Astrocyte (in vitro differentiated cells and primary cell): ENCODE data around the gene FAS. TPM values are rescaled to one million over a fixed set of nuclear protein-coding genes. Genes with fewer than 3 reads are reported as not detected.
A peak's percentile ranks its signal among the peaks of the same experiment; 100 is the strongest.

ENCODE experiments used
- DNase-seq: peaks from one replicate; pipeline ENCODE4 v3.0.0-alpha.2; 2010; ENCODE audit warnings: low read depth
- FAIRE-seq: peaks from 2 replicates; lab custom pipeline; 2011; peaks lifted over from hg19 to GRCh38; lab: Jason Lieb, UNC
- H2AFZ ChIP-seq: 2 replicates; pipeline ENCODE4 v1.6.0; 2012; ENCODE audit warnings: low read depth, low read length, inconsistent platforms
- H3K27ac ChIP-seq: 2 replicates; pipeline ENCODE4 v1.5.1; 2011; ENCODE audit warnings: low read depth, low read length, inconsistent platforms
- H3K27me3 ChIP-seq: 2 replicates; pipeline ENCODE4 v1.6.0; 2011; ENCODE audit warnings: low read length, inconsistent platforms; ENCODE audit not compliant: insufficient read depth
- H3K36me3 ChIP-seq: 2 replicates; pipeline ENCODE4 v1.5.1; 2011; ENCODE audit warnings: low read length, inconsistent platforms; ENCODE audit not compliant: insufficient read depth
- H3K4me1 ChIP-seq: 2 replicates; pipeline ENCODE4 v1.5.1; 2011; ENCODE audit warnings: low read length, inconsistent platforms; ENCODE audit not compliant: insufficient read depth
- H3K4me2 ChIP-seq: 2 replicates; pipeline ENCODE4 v1.6.0; 2012; ENCODE audit warnings: low read length, inconsistent platforms
- H3K4me3 ChIP-seq: 2 replicates; pipeline ENCODE4 v1.5.1; 2011; ENCODE audit warnings: low read depth, mild to moderate bottlenecking, low read length, inconsistent platforms; ENCODE audit not compliant: insufficient read depth
- H3K79me2 ChIP-seq: 2 replicates; pipeline ENCODE4 v1.6.0; 2012; ENCODE audit warnings: mild to moderate bottlenecking, low read length, inconsistent platforms; ENCODE audit not compliant: insufficient read depth
- H3K9ac ChIP-seq: 2 replicates; pipeline ENCODE4 v1.6.0; 2012; ENCODE audit warnings: mild to moderate bottlenecking, low read length, inconsistent platforms
- H3K9me3 ChIP-seq: 2 replicates; pipeline ENCODE4 v1.5.1; 2012; ENCODE audit warnings: low read depth, mild to moderate bottlenecking, low read length, inconsistent platforms; ENCODE audit not compliant: insufficient read depth
- H4K20me1 ChIP-seq: 2 replicates; pipeline ENCODE4 v1.6.0; 2012; ENCODE audit warnings: low read length, inconsistent platforms; ENCODE audit not compliant: insufficient read depth
- H3K27ac Mint-ChIP-seq: one replicate; pipeline ENCODE4 v1.8.0; 2021; ENCODE audit warnings: mild to moderate bottlenecking, mixed read lengths; ENCODE audit not compliant: unreplicated experiment
- H3K27me3 Mint-ChIP-seq: one replicate; pipeline ENCODE4 v1.8.0; 2021; ENCODE audit warnings: low read depth, mixed read lengths; ENCODE audit not compliant: unreplicated experiment
- H3K36me3 Mint-ChIP-seq: one replicate; pipeline ENCODE4 v1.8.0; 2021; ENCODE audit warnings: low read depth, mixed read lengths; ENCODE audit not compliant: unreplicated experiment
- H3K4me1 Mint-ChIP-seq: one replicate; pipeline ENCODE4 v1.8.0; 2021; ENCODE audit warnings: low read depth, mixed read lengths; ENCODE audit not compliant: unreplicated experiment
- H3K4me3 Mint-ChIP-seq: one replicate; pipeline ENCODE4 v1.8.0; 2021; ENCODE audit warnings: mild to moderate bottlenecking, moderate library complexity, mixed read lengths; ENCODE audit not compliant: unreplicated experiment
- H3K9me3 Mint-ChIP-seq: one replicate; pipeline ENCODE4 v1.8.0; 2021; ENCODE audit warnings: mild to moderate bottlenecking, mixed read lengths; ENCODE audit not compliant: unreplicated experiment
- CTCF ChIP-seq: IDR thresholded peaks from 2 replicates; pipeline ENCODE4 v1.5.1; 2011; ENCODE audit warnings: low read depth, mild to moderate bottlenecking, inconsistent platforms, low read length, moderate library complexity; ENCODE audit not compliant: insufficient read depth
- EZH2 ChIP-seq: IDR thresholded peaks from 2 replicates; pipeline ENCODE4 v1.6.1; 2012; ENCODE audit warnings: mild to moderate bottlenecking, low read length, inconsistent platforms; ENCODE audit not compliant: insufficient read depth
- total RNA-seq: library from RNA; stranded (reverse); gene quantifications from 2 replicates; pipeline ENCODE4 v1.2.1, GENCODE V29; 2021

Gene FAS
- total RNA-seq, 1 donor from 2014 or later, result 32.6 TPM

- H3K27me3 Mint-ChIP-seq, result no peaks in the 10 kb centered on the region
- no peak for DNase-seq
- no peak overlapping the region for H3K4me3 Mint-ChIP-seq
- Histone ChIP-seq H3K27me3 (no peaks in the 10 kb centered on the region), H3K4me1 (no peaks in the 10 kb centered on the region), H2AFZ (no peak overlapping the region), H3K4me3 (no peak overlapping the region), H3K9ac (no peak overlapping the region), H4K20me1 (no peaks in the 10 kb centered on the region), H3K36me3 (no peaks in the 10 kb centered on the region), H3K27ac (no peak overlapping the region), H3K9me3 (no peaks in the 10 kb centered on the region), H3K79me2 (no peaks in the 10 kb centered on the region), H3K4me2 (no peak overlapping the region)
- H3K9me3 Mint-ChIP-seq, result no peaks in the 10 kb centered on the region
- no peaks in the 10 kb centered on the region for H3K36me3 Mint-ChIP-seq
- FAIRE-seq, result peak; percentile 85
- H3K27ac Mint-ChIP-seq, result no peak overlapping the region
- TF ChIP-seq CTCF, result no peak
- no peak for TF ChIP-seq EZH2
- H3K4me1 Mint-ChIP-seq, result no peaks in the 10 kb centered on the region
These were observed 56.8 kb downstream of the FAS start for GRCh38 chr10:89047397-89047796.

GRCh38 chr10:89051593-89051992 is 61.0 kb downstream of the FAS start:
- no peaks in the 10 kb centered on the region for H3K4me1 ChIP-seq
- no peak overlapping the region for H3K27ac ChIP-seq
- H3K9ac ChIP-seq, result no peak overlapping the region
- no peaks in the 10 kb centered on the region for H3K79me2 ChIP-seq
- no peaks in the 10 kb centered on the region for H3K36me3 ChIP-seq
- peaks cover 2% of the 10 kb centered on the region for H3K4me1 Mint-ChIP-seq
- no peak overlapping the region for H3K4me3 Mint-ChIP-seq
- H3K27me3 Mint-ChIP-seq, result no peaks in the 10 kb centered on the region
- no peak for FAIRE-seq
- H3K36me3 Mint-ChIP-seq, result no peaks in the 10 kb centered on the region
- no peak overlapping the region for H3K4me3 ChIP-seq
- no peak overlapping the region for H3K4me2 ChIP-seq
- no peak for DNase-seq
- TF ChIP-seq EZH2 (no peak), CTCF (no peak)
- H3K27me3 ChIP-seq, result no peaks in the 10 kb centered on the region
- no peaks in the 10 kb centered on the region for H3K9me3 ChIP-seq
- no peak overlapping the region for H2AFZ ChIP-seq
- no peaks in the 10 kb centered on the region for H3K9me3 Mint-ChIP-seq
- H3K27ac Mint-ChIP-seq, result no peak overlapping the region
- H4K20me1 ChIP-seq, result no peaks in the 10 kb centered on the region

DNA sequence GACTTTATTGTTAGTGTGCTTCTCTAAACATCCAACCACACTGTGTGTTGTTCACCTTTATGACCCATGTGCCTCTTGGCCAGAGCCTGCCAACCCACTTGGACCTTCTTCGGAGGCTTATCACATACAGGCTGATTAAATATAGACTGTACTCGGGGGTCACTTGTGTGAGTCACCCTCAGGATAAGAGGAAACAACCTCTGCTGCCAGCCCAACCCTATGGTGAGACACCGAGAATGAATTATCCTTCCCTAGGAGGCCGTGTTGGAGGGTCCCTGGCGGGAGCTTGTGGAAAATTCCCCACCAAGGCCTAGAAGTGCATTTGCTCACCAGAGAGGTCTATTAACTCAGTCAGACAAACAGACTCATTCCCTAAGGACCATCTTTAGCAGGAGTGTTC is 63.0 kb downstream of the FAS start:
- Histone ChIP-seq H3K36me3 (no peaks in the 10 kb centered on the region), H4K20me1 (no peaks in the 10 kb centered on the region), H3K4me1 (no peaks in the 10 kb centered on the region), H3K4me3 (no peak overlapping the region), H3K27me3 (no peaks in the 10 kb centered on the region), H3K9ac (no peak overlapping the region), H3K9me3 (no peaks in the 10 kb centered on the region), H3K4me2 (no peak overlapping the region), H3K27ac (no peak overlapping the region), H3K79me2 (no peaks in the 10 kb centered on the region), H2AFZ (no peak overlapping the region)
- no peak for TF ChIP-seq EZH2
- no peak for TF ChIP-seq CTCF
- Mint-ChIP-seq H3K9me3 (no peaks in the 10 kb centered on the region), H3K27ac (no peak overlapping the region), H3K27me3 (no peaks in the 10 kb centered on the region), H3K36me3 (no peaks in the 10 kb centered on the region), H3K4me3 (no peak overlapping the region), H3K4me1 (peaks cover 2% of the 10 kb centered on the region)
- DNase-seq (peak; percentile 14), FAIRE-seq (no peak)
